ENCODE results near the gene SETD1A.

Gene SETD1A

DNA sequence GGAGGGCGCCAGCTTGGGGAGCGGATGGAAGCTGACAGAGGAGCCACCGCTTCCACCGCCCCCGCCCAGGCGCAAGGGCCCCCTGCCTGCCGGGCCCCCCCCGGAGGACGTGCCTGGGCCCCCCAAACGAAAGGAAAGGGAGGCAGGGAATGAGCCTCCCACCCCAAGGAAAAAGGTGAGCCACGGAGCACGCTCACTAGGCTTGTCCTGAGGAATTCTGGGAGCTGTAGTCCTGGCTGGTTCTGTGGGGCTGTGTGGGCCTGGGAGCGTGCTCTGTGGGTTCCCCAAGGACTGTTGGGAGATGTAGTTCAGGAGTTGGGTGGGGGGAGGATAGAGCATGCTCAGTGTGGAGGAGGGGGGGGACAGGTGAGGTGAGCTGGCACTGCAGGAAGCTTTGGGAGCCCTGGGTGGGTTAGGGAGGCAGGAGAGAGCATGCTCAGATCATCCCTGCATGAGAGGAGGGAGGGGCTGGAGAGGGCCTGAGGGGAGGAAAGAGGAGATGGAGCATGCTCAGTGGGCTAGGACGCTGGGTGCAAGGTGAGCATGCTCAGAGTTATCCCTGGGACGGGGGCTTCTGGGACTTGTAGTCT is 29.7 kb upstream of the SETD1A start:
- Histone ChIP-seq H3K18ac (ENCODE audit: low read length) (no peak overlapping the region), H3K36me3 (ENCODE audit: control insufficient read depth in 1 of 2, insufficient read depth in 2 of 2, low read length in 2 of 2) (peaks cover 57 to 66% of the 10 kb centered on the region in 2 experiments), H2BK5ac (ENCODE audit: low read depth, low read length, poor library complexity) (no peak overlapping the region), H2BK12ac (ENCODE audit: low read length) (no peak overlapping the region), H3K9ac (ENCODE audit: low read length) (no peak overlapping the region), H3K79me2 (ENCODE audit: control insufficient read depth, insufficient read depth, low read length, poor library complexity) (peaks cover 6% of the 10 kb centered on the region), H4K8ac (ENCODE audit: low read depth, low read length) (no peak overlapping the region), H3K4ac (ENCODE audit: low read depth, low read length) (no peak overlapping the region), H3K23ac (ENCODE audit: low read length) (no peak overlapping the region), H2AK5ac (ENCODE audit: low read length) (no peak overlapping the region), H3K27ac (ENCODE audit: low read depth, low read length) (no peak overlapping the region), H4K12ac (ENCODE audit: low read depth, low read length) (no peak overlapping the region), H2AFZ (ENCODE audit: insufficient read depth, low read length, poor library complexity) (no peak overlapping the region), H3K27me3 (ENCODE audit: insufficient read depth, low read length) (no peaks in the 10 kb centered on the region), H3K14ac (ENCODE audit: low read length) (no peak overlapping the region), H4K91ac (ENCODE audit: low read depth, low read length) (no peak overlapping the region), H3K4me3 (ENCODE audit: low read depth, low read length) (no peak overlapping the region), H3K79me1 (ENCODE audit: low read length) (peaks cover 8% of the 10 kb centered on the region), H3K4me2 (ENCODE audit: low read length) (no peak overlapping the region), H3K4me1 (ENCODE audit: control insufficient read depth in 1 of 2, insufficient read depth in 2 of 2, low read length in 2 of 2) (peaks cover 4 to 5% of the 10 kb centered on the region in 2 experiments), H3K9me3 (ENCODE audit: insufficient read depth, low read depth, low read length) (no peaks in the 10 kb centered on the region), H2BK120ac (ENCODE audit: insufficient read depth, low read length, poor library complexity) (no peak overlapping the region)
- DNase-seq, result no peak
- no CpG with 5 or more reads among the region's 15 CpGs for WGBS (ENCODE audit: extremely low coverage, insufficient coverage, insufficient read length)

DNA sequence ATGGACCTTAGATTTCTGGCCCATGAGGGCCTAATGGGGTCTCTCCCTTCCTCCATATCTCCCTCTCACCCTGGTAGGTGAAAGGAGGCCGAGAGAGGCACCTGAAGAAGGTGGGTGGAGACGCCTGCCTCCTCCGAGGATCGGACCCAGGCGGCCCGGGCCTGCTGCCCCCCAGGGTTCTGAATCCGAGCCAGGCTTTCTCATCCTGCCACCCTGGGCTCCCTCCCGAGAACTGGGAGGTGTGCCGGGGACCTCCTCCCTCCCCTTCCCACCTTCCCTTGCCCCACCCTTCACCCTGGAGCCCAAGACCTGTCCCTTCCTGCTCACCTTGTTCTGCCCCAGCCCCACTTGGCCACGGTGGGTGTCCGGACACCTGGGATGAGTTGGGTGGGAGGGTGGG is 29.2 kb upstream of the SETD1A start:
- H3K18ac ChIP-seq (ENCODE audit: low read length), result no peak overlapping the region
- peaks cover 58 to 67% of the 10 kb centered on the region in 2 experiments for H3K36me3 ChIP-seq (ENCODE audit: control insufficient read depth in 1 of 2, insufficient read depth in 2 of 2, low read length in 2 of 2)
- no peaks in the 10 kb centered on the region for H3K27me3 ChIP-seq (ENCODE audit: insufficient read depth, low read length)
- H2BK5ac ChIP-seq (ENCODE audit: low read depth, low read length, poor library complexity), result no peak overlapping the region
- no peak overlapping the region for H3K23ac ChIP-seq (ENCODE audit: low read length)
- H3K27ac ChIP-seq (ENCODE audit: low read depth, low read length), result no peak overlapping the region
- peaks cover 6% of the 10 kb centered on the region for H3K79me1 ChIP-seq (ENCODE audit: low read length)
- H4K12ac ChIP-seq (ENCODE audit: low read depth, low read length), result no peak overlapping the region
- H2AK5ac ChIP-seq (ENCODE audit: low read length), result no peak overlapping the region
- no peak overlapping the region for H2BK120ac ChIP-seq (ENCODE audit: insufficient read depth, low read length, poor library complexity)
- no peak overlapping the region for H4K91ac ChIP-seq (ENCODE audit: low read depth, low read length)
- H3K4me2 ChIP-seq (ENCODE audit: low read length), result no peak overlapping the region
- no peaks in the 10 kb centered on the region for H3K9me3 ChIP-seq (ENCODE audit: insufficient read depth, low read depth, low read length)
- H2AFZ ChIP-seq (ENCODE audit: insufficient read depth, low read length, poor library complexity), result no peak overlapping the region
- H3K14ac ChIP-seq (ENCODE audit: low read length), result no peak overlapping the region
- no peak overlapping the region for H3K4me3 ChIP-seq (ENCODE audit: low read depth, low read length)
- peaks cover 4 to 5% of the 10 kb centered on the region in 2 experiments for H3K4me1 ChIP-seq (ENCODE audit: control insufficient read depth in 1 of 2, insufficient read depth in 2 of 2, low read length in 2 of 2)
- no peak for DNase-seq
- no peak overlapping the region for H3K4ac ChIP-seq (ENCODE audit: low read depth, low read length)
- H3K9ac ChIP-seq (ENCODE audit: low read length), result no peak overlapping the region
- no peak overlapping the region for H2BK12ac ChIP-seq (ENCODE audit: low read length)
- no peak overlapping the region for H4K8ac ChIP-seq (ENCODE audit: low read depth, low read length)
- no CpG with 5 or more reads among the region's 11 CpGs for WGBS (ENCODE audit: extremely low coverage, insufficient coverage, insufficient read length)
- H3K79me2 ChIP-seq (ENCODE audit: control insufficient read depth, insufficient read depth, low read length, poor library complexity), result peaks cover 4% of the 10 kb centered on the region

DNA sequence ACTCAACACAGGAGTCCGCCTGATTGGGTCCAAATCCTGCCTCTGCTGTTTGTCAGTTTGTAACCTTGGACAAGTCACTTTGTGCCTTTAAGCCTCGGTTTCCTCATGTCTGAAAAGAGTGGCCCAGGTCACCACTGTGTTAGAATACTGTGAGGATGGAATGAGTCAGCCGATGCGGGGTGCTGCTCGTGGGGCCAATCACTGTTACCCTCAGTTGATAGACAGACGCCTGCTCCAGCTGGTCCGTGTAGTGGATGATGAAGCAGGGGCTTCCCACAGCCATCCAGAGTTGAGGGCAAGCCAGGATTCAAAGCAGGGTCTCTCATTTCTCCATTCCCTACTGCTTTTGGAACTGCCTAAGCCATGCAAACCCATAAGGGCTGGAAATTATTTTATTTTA is 28.4 kb upstream of the SETD1A start:
- WGBS (ENCODE audit: extremely low coverage, insufficient coverage, insufficient read length), result no CpG with 5 or more reads among the region's 7 CpGs
- Histone ChIP-seq H4K91ac (ENCODE audit: low read depth, low read length) (no peak overlapping the region), H3K9me3 (ENCODE audit: insufficient read depth, low read depth, low read length) (no peaks in the 10 kb centered on the region), H3K4me2 (ENCODE audit: low read length) (no peak overlapping the region), H3K79me2 (ENCODE audit: control insufficient read depth, insufficient read depth, low read length, poor library complexity) (peaks cover 2% of the 10 kb centered on the region), H3K9ac (ENCODE audit: low read length) (no peak overlapping the region), H3K18ac (ENCODE audit: low read length) (no peak overlapping the region), H4K8ac (ENCODE audit: low read depth, low read length) (no peak overlapping the region), H2AK5ac (ENCODE audit: low read length) (no peak overlapping the region), H2BK120ac (ENCODE audit: insufficient read depth, low read length, poor library complexity) (no peak overlapping the region), H3K27me3 (ENCODE audit: insufficient read depth, low read length) (no peaks in the 10 kb centered on the region), H2AFZ (ENCODE audit: insufficient read depth, low read length, poor library complexity) (no peak overlapping the region), H3K79me1 (ENCODE audit: low read length) (peaks cover 2% of the 10 kb centered on the region), H3K27ac (ENCODE audit: low read depth, low read length) (no peak overlapping the region), H3K23ac (ENCODE audit: low read length) (no peak overlapping the region), H3K14ac (ENCODE audit: low read length) (no peak overlapping the region), H4K12ac (ENCODE audit: low read depth, low read length) (no peak overlapping the region), H3K4ac (ENCODE audit: low read depth, low read length) (no peak overlapping the region), H3K36me3 (ENCODE audit: control insufficient read depth in 1 of 2, insufficient read depth in 2 of 2, low read length in 2 of 2) (peaks cover 64 to 71% of the 10 kb centered on the region in 2 experiments), H3K4me1 (ENCODE audit: control insufficient read depth in 1 of 2, insufficient read depth in 2 of 2, low read length in 2 of 2) (peaks cover 4 to 5% of the 10 kb centered on the region in 2 experiments), H3K4me3 (ENCODE audit: low read depth, low read length) (no peak overlapping the region), H2BK5ac (ENCODE audit: low read depth, low read length, poor library complexity) (no peak overlapping the region), H2BK12ac (ENCODE audit: low read length) (no peak overlapping the region)
- DNase-seq, result no peak

DNA sequence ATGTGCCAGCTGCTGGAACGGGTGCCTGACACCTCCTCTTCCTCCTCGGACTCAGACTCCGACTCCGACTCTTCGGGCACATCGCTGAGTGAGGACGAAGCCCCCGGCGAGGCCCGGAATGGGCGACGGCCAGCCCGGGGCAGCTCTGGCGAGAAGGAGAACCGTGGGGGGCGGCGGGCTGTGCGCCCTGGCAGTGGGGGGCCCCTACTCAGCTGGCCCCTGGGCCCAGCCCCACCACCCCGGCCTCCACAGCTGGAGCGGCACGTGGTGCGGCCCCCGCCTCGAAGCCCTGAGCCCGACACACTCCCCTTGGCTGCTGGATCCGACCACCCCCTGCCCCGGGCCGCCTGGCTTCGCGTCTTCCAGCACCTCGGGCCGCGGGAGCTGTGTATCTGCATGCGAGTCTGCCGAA is 27.4 kb upstream of the SETD1A start:
- Histone ChIP-seq H3K4ac (ENCODE audit: low read depth, low read length) (no peak overlapping the region), H3K9ac (ENCODE audit: low read length) (no peak overlapping the region), H4K12ac (ENCODE audit: low read depth, low read length) (no peak overlapping the region), H2BK5ac (ENCODE audit: low read depth, low read length, poor library complexity) (no peak overlapping the region), H3K18ac (ENCODE audit: low read length) (no peak overlapping the region), H3K27me3 (ENCODE audit: insufficient read depth, low read length) (no peaks in the 10 kb centered on the region), H4K8ac (ENCODE audit: low read depth, low read length) (no peak overlapping the region), H4K91ac (ENCODE audit: low read depth, low read length) (no peak overlapping the region), H3K9me3 (ENCODE audit: insufficient read depth, low read depth, low read length) (no peaks in the 10 kb centered on the region), H3K4me2 (ENCODE audit: low read length) (no peak overlapping the region), H2BK120ac (ENCODE audit: insufficient read depth, low read length, poor library complexity) (no peak overlapping the region), H3K79me1 (ENCODE audit: low read length) (no peaks in the 10 kb centered on the region), H3K27ac (ENCODE audit: low read depth, low read length) (no peak overlapping the region), H3K79me2 (ENCODE audit: control insufficient read depth, insufficient read depth, low read length, poor library complexity) (no peaks in the 10 kb centered on the region), H3K4me1 (ENCODE audit: control insufficient read depth in 1 of 2, insufficient read depth in 2 of 2, low read length in 2 of 2) (no peaks in the 10 kb centered on the region), H3K36me3 (ENCODE audit: control insufficient read depth in 1 of 2, insufficient read depth in 2 of 2, low read length in 2 of 2) (peaks cover 71 to 78% of the 10 kb centered on the region in 2 experiments), H3K4me3 (ENCODE audit: low read depth, low read length) (no peak overlapping the region), H2AK5ac (ENCODE audit: low read length) (no peak overlapping the region), H3K23ac (ENCODE audit: low read length) (no peak overlapping the region), H3K14ac (ENCODE audit: low read length) (no peak overlapping the region), H2BK12ac (ENCODE audit: low read length) (no peak overlapping the region), H2AFZ (ENCODE audit: insufficient read depth, low read length, poor library complexity) (no peak overlapping the region)
- DNase-seq, result no peak
- WGBS (ENCODE audit: extremely low coverage, insufficient coverage, insufficient read length), result no CpG with 5 or more reads among the region's 35 CpGs
